Stimulated activated naive CD4-positive, alpha-beta T cell treated with Interleukin-2 at 50 U/mL for 16 hours (primary cell): ENCODE data around the gene DIPK2B.

Experiments used
- DNase-seq: peaks from one replicate; lab custom pipeline; 2025; lab: John Stamatoyannopoulos, UW

The DIPK2B gene

DNA sequence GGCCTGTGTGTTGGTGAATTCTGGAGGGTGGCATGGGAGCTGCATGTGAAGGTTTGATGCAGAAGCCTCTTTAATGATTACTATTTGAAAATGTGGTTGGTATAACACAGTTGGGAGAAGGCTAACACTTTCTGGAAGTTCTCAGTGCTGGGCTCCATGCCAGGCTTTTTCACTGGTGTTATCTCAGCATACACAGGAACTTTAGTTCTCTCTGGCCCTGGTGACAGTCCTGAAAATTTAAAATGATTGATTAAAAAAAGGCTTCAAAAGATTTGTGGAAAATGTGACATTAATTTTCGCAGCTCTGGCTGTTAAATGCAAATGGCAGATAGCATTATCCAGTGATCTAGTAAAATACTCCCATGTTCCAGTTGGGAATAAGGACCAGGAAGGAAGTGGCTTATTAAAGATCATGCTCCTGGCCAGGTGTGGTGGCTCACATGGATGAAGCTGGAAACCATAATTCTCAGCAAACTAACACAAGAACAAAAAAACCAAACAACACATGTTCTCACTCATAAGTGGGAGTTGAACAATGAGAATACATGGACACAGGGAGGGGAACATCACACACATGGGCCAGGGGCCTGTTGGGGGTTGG is 36.6 kb downstream of the DIPK2B start:
- no peak for DNase-seq

DNA sequence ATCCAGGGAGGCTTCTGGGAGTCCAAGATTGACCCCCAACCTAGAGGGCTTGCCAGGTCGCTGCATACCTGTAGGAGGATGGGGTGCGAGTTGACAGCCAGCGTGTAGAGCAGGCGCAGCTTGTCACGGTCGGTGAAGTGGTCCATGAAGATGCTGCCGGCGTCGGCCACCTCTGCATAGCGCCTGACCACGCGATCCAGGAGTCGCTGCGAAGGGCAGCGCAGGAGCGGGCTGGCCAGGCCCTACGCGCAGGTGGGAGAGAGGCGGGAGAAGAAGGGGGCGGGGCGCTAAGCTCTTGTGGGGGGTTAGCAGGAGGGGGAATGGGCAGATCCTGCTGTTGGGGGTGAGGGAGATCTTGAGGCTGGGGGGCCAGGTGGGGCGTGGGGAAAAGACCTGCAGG is 43.0 kb downstream of the DIPK2B start:
- no peak for DNase-seq

- no peak for DNase-seq
These were observed 46.2 kb downstream of the DIPK2B start for GRCh38 chrX:45154462-45154861.

DNA sequence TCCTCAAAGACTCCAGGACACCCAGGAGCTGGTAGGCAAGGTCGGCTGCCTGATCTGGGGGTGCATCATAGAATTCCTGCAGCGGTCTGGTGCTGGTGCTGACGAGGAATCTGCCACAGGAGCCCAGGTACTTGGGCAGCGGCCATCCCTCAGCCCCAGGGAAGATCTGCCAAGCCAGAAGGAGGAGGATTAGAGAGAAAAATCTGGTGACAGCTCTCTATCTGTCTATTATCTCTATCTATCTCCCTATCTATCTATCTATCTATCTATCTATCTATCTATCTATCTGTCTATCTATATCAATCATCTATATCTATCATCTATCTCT is 46.7 kb downstream of the DIPK2B start:
- no peak for DNase-seq
